B cell (primary cell): ENCODE results near the gene GAB3. TPM values are rescaled to one million over a fixed set of nuclear protein-coding genes. Genes with fewer than 3 reads are reported as not detected.

ENCODE experiments used
- ATAC-seq: fragments of 200-7000 bp; cut with Tn5 transposase; one replicate; pipeline ENCODE4 v1.10.0; 2021; ENCODE audit warnings: low read depth, mild to moderate bottlenecking, moderate number of reproducible peaks, moderate library complexity
- CTCF ChIA-PET: fragments of 350-600 bp; sonication (Branson Sonifier 250); formaldehyde crosslinking; loops from one replicate; lab custom pipeline; 2021; ENCODE audit warnings: antibody characterized with exemption, inconsistent platforms; lab: Charles Lee
- POLR2A ChIA-PET: fragments of 350-600 bp; sonication (Branson Sonifier 250); formaldehyde crosslinking; loops from one replicate; lab custom pipeline; 2021; ENCODE audit warnings: antibody characterized with exemption; lab: Charles Lee
- DNase-seq: peaks from one replicate; pipeline ENCODE4 v3.0.0; 2013
- H2AFZ ChIP-seq: 2 replicates; pipeline ENCODE4 v1.6.1; 2012; ENCODE audit warnings: mild to moderate bottlenecking, low read depth, low read length; ENCODE audit not compliant: insufficient read depth, poor library complexity, severe bottlenecking
- H3K27ac ChIP-seq, 2 donors: 1 replicate in 1 of 2; 2 replicates in 1 of 2; pipeline ENCODE4 v1.5.1; 2012 to 2013; ENCODE audit warnings: low read length in 2 of 2, mild to moderate bottlenecking in 2 of 2, moderate library complexity in 1 of 2
- H3K27me3 ChIP-seq, 4 experiments: fragments of 200-600 bp in 1 of 4; sonication (generic) in 1 of 4; replicated peaks in 1 of 4; 1 replicate in 2 of 4; 2 replicates in 2 of 4; pipeline versions ENCODE4 v1.6.1 to v1.7.0; 2013 to 2016; ENCODE audit warnings: low read length in 3 of 4, mild to moderate bottlenecking in 2 of 4, mixed read lengths in 1 of 4, moderate library complexity in 1 of 4; ENCODE audit not compliant: insufficient read depth in 4 of 4, control insufficient read depth in 3 of 4; ENCODE audit errors: control extremely low read depth in 1 of 4
- H3K36me3 ChIP-seq, 2 experiments: replicated peaks in 1 of 2; 1 replicate in 1 of 2; 2 replicates in 1 of 2; pipeline versions ENCODE4 v1.6.1 to v1.7.1; 2013; ENCODE audit warnings: low read length in 1 of 2; ENCODE audit not compliant: insufficient read depth in 2 of 2, control insufficient read depth in 1 of 2; ENCODE audit errors: control extremely low read depth in 1 of 2, extremely low read depth in 1 of 2
- H3K4me1 ChIP-seq, 2 donors: fragments of 200-600 bp in 1 of 2; sonication (generic) in 1 of 2; 1 replicate in 1 of 2; 2 replicates in 1 of 2; pipeline versions ENCODE4 v1.5.1 to v1.6.1; 2013 to 2017; ENCODE audit warnings: low read length in 2 of 2; ENCODE audit not compliant: control insufficient read depth in 2 of 2, insufficient read depth in 2 of 2
- H3K4me2 ChIP-seq: replicated peaks from 2 replicates; pipeline ENCODE3; 2012; ENCODE audit warnings: mild to moderate bottlenecking, low read depth, low read length; ENCODE audit not compliant: poor library complexity, severe bottlenecking
- H3K4me3 ChIP-seq, 5 experiments: fragments of 200-600 bp in 1 of 5; sonication (generic) in 1 of 5; 1 replicate in 3 of 5; 2 replicates in 2 of 5; pipeline versions ENCODE4 v1.5.1 to v1.7.0; 2011 to 2016; ENCODE audit warnings: low read length in 4 of 5, mild to moderate bottlenecking in 4 of 5, low read depth in 2 of 5, control low read depth in 1 of 5, moderate library complexity in 1 of 5; ENCODE audit not compliant: insufficient read depth in 1 of 5; ENCODE audit errors: control extremely low read depth in 1 of 5, extremely low read depth in 1 of 5
- H3K79me2 ChIP-seq: fragments of 200-600 bp; sonication (generic); one replicate; pipeline ENCODE4 v1.6.0; 2016; ENCODE audit warnings: low read length; ENCODE audit not compliant: control insufficient read depth, insufficient read depth
- H3K9ac ChIP-seq: fragments of 200-600 bp; sonication (generic); 2 replicates; pipeline ENCODE4 v1.6.1; 2017; ENCODE audit warnings: mild to moderate bottlenecking, low read length, moderate library complexity
- H3K9me3 ChIP-seq, 3 donors: one replicate each; pipeline versions ENCODE4 v1.6.1 to v1.7.1; 2013; ENCODE audit warnings: low read length in 2 of 3; ENCODE audit not compliant: control insufficient read depth in 2 of 3, insufficient read depth in 1 of 3; ENCODE audit errors: control extremely low read depth in 1 of 3
- H4K20me1 ChIP-seq: 2 replicates; pipeline ENCODE4 v1.6.0; 2012; ENCODE audit warnings: mild to moderate bottlenecking, low read length; ENCODE audit not compliant: insufficient read depth, control insufficient read depth, poor library complexity, severe bottlenecking
- H3K27ac Mint-ChIP-seq: one replicate; pipeline ENCODE4 v1.8.0; 2021; ENCODE audit warnings: mixed read lengths
- H3K27me3 Mint-ChIP-seq: one replicate; pipeline ENCODE4 v1.8.0; 2021; ENCODE audit warnings: mixed read lengths
- H3K4me1 Mint-ChIP-seq: one replicate; pipeline ENCODE4 v1.8.0; 2021; ENCODE audit warnings: mixed read lengths
- H3K4me3 Mint-ChIP-seq: one replicate; pipeline ENCODE4 v1.8.0; 2021; ENCODE audit warnings: mixed read lengths
- H3K9me3 Mint-ChIP-seq: one replicate; pipeline ENCODE4 v1.8.0; 2022; ENCODE audit warnings: mixed read lengths; ENCODE audit not compliant: insufficient read depth
- EZH2 ChIP-seq: IDR thresholded peaks from 2 replicates; pipeline ENCODE4 v1.6.1; 2012; ENCODE audit warnings: borderline replicate concordance, low read depth, mild to moderate bottlenecking, moderate library complexity, low read length; ENCODE audit not compliant: insufficient read depth, poor library complexity, severe bottlenecking
- WGBS: methylation state at CpG from one replicate; pipeline ENCODE4 v1.1.5; 2013; ENCODE audit warnings: missing lambda C conversion rate; ENCODE audit not compliant: insufficient coverage; 5-methylcytosine and 5-hydroxymethylcytosine counted together
- intact Hi-C: fragments of 100-400 bp; cut with micrococcal nuclease; formaldehyde crosslinking; loops from one replicate; pipeline ENCODE4 v1.10.0; 2022
- polyA plus RNA-seq: library from polyadenylated mRNA; depleted of rRNA; stranded (reverse); fragments of >200 nt; gene quantifications from 2 replicates; pipeline ENCODE4 v1.2.3, GENCODE V29; 2012
- total RNA-seq, 2 donors: library from RNA; stranded (reverse); fragments of 120-200 nt in 1 of 2; gene quantifications; 1 replicate in 1 of 2; 2 replicates in 1 of 2; pipeline versions ENCODE4 v1.2.3 to v1.2.4, GENCODE V29; 2013 to 2022
- TF ChIP-seq, protein P1 (sequence below): fragments of 200-600 bp; IDR thresholded peaks from one replicate; pipeline ENCODE4 v1.8.0; 2022; ENCODE audit warnings: antibody characterized with exemption, mild to moderate bottlenecking

The GAB3 gene
- total and polyA plus RNA-seq, 2 donors (not counting 1 experiment from before 2014, with no cell fraction given) = 13.2 to 16.5 TPM

DNA sequence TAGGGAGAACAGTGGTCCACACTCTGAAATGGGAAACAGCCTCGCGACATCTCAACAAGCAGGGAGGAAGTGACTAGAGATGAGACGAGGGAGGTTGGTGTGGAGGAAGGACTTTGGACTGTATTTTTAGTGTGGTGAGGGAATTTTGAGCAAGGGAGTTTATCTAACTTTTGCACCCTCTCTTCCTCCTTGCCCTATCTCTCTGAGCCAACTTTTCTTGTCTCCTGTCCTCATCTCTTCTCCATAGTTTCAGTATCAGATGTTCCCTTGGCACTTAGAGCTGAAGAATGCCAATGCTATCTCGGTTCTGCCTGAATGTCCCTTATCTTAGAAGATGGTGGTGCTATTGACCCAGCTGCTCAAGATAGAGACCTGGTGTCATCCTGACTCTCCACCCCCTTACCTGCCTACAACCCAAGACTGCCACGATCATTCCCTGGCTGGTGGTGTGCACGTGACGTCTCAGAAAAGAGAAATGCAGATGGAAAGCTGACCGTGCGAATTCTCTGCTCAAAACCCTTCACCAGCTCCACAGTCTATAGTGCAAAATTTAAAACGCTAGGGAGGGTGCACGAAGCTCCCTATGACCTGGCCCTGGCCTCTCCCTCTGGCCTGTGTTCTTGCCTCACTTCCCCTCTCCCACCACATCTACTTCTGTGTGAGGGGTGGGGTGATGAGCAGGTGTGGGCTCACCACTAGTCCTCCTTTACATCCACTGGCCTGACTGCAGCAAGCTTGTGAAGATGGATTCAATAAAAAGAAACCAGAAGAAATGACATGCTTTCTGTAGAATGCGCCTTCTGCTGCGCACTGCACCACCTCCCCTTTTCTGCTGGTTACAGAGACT, 33.5 kb upstream of the GAB3 start:
- intact Hi-C loops = no loop called here
- WGBS = no CpG with 5 or more reads among the region's 13 CpGs
- Histone ChIP-seq H3K27me3 (no peaks in the 10 kb centered on the region), H3K79me2 (no peaks in the 10 kb centered on the region), H4K20me1 (no peaks in the 10 kb centered on the region), H3K9me3 (no peaks in the 10 kb centered on the region), H3K4me3 (peak overlapping the region in 2 of 5 experiments; percentile 12 to 19), H2AFZ (peak overlapping the region; percentile 48), H3K9ac (peak overlapping the region; percentile 7), H3K27ac (no peak overlapping the region), H3K36me3 (no peaks in the 10 kb centered on the region), H3K4me2 (peak overlapping the region; percentile 41), H3K4me1 (peaks cover 0 to 5% of the 10 kb centered on the region in 2 donors)
- Mint-ChIP-seq H3K27ac (peak overlapping the region; percentile 3), H3K4me1 (peaks cover 13% of the 10 kb centered on the region), H3K4me3 (peak overlapping the region; percentile 79), H3K27me3 (no peaks in the 10 kb centered on the region), H3K9me3 (no peaks in the 10 kb centered on the region)
- no peak for TF ChIP-seq EZH2
- TF ChIP-seq, protein P1, sequence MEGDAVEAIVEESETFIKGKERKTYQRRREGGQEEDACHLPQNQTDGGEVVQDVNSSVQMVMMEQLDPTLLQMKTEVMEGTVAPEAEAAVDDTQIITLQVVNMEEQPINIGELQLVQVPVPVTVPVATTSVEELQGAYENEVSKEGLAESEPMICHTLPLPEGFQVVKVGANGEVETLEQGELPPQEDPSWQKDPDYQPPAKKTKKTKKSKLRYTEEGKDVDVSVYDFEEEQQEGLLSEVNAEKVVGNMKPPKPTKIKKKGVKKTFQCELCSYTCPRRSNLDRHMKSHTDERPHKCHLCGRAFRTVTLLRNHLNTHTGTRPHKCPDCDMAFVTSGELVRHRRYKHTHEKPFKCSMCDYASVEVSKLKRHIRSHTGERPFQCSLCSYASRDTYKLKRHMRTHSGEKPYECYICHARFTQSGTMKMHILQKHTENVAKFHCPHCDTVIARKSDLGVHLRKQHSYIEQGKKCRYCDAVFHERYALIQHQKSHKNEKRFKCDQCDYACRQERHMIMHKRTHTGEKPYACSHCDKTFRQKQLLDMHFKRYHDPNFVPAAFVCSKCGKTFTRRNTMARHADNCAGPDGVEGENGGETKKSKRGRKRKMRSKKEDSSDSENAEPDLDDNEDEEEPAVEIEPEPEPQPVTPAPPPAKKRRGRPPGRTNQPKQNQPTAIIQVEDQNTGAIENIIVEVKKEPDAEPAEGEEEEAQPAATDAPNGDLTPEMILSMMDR = no peak
- CTCF ChIA-PET = interaction anchor here (0.6 kb wide), 1 partner anchor 234 kb away, joined by 5 read pairs; no protein-coding TSS in a partner anchor
- no peak for DNase-seq
- no peak for ATAC-seq
- POLR2A ChIA-PET = no interaction called here

DNA sequence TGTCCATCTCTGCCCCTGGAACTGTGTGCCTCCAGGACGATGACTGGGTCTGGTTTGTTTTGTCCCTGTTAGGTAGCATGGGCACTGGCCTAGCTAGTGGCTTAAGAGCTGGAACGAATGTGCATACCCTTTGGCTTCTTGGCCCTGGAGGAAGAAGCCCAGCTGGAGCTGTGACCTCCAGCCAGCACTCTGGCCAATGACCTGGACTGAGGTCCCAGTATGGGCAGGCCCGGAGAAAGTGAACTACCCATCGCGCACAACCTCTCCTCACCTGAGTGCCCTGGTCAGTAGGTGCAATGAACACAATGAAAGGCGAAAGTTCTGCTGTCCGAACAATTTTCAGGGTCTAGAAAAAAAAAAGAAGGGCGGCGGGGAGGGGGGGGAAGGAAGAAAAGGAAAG, 30.1 kb upstream of the GAB3 start:
- POLR2A ChIA-PET = no interaction called here
- WGBS = no CpG with 5 or more reads among the region's 9 CpGs

More for the DNA sequence above, 30.1 kb upstream of the GAB3 start:
- TF ChIP-seq, protein P1 = no peak
- no peak for TF ChIP-seq EZH2
- no peaks in the 10 kb centered on the region for H3K9me3 Mint-ChIP-seq
- ATAC-seq (no peak), DNase-seq (no peak)
- H3K27ac ChIP-seq = no peak overlapping the region
- H3K9me3 ChIP-seq = no peaks in the 10 kb centered on the region
- no peaks in the 10 kb centered on the region for H3K27me3 Mint-ChIP-seq
- no peaks in the 10 kb centered on the region for H4K20me1 ChIP-seq
- no peak overlapping the region for H2AFZ ChIP-seq
- peaks cover 0 to 18% of the 10 kb centered on the region in 2 experiments for H3K36me3 ChIP-seq
- no peaks in the 10 kb centered on the region for H3K79me2 ChIP-seq
- no peak overlapping the region for H3K27ac Mint-ChIP-seq
- intact Hi-C loops = no loop called here
- H3K4me1 ChIP-seq = peaks cover 0 to 5% of the 10 kb centered on the region in 2 donors
- H3K4me1 Mint-ChIP-seq = peaks cover 13% of the 10 kb centered on the region
- H3K4me3 ChIP-seq = no peak overlapping the region
- no peak overlapping the region for H3K4me3 Mint-ChIP-seq
- no peak overlapping the region for H3K4me2 ChIP-seq
- CTCF ChIA-PET = no interaction called here
- H3K9ac ChIP-seq = no peak overlapping the region
- H3K27me3 ChIP-seq = no peaks in the 10 kb centered on the region
